H1 (cell line): ENCODE results near the gene TXNDC11. TPM values are rescaled to one million over a fixed set of nuclear protein-coding genes. Genes with fewer than 3 reads are reported as not detected.

Experiments
- ASH2L ChIP-seq: fragments of 200-600, 300-600 bp; sonication (generic); IDR thresholded peaks from one replicate; pipeline ENCODE4 v1.7.1; 2017; ENCODE audit warnings: low read length
- BACH1 ChIP-seq: IDR thresholded peaks from 2 replicates; pipeline ENCODE4 v1.6.1; 2012; ENCODE audit warnings: low read length, improper control_type of control experiment
- BCL11A ChIP-seq, 2 experiments: IDR thresholded peaks; one replicate each; pipeline ENCODE4 v1.6.1; 2011; ENCODE audit warnings: low read depth in 2 of 2, low read length in 2 of 2, mild to moderate bottlenecking in 2 of 2
- BRCA1 ChIP-seq: IDR thresholded peaks from 2 replicates; pipeline ENCODE4 v1.6.1; 2012; ENCODE audit warnings: low read depth, low read length, improper control_type of control experiment
- CBX8 ChIP-seq: fragments of 300-800, 300-1000 bp; sonication (generic); IDR thresholded peaks from 2 replicates; pipeline ENCODE4 v1.7.1; 2016; ENCODE audit warnings: low read depth, low read length, borderline replicate concordance
- CHD2 ChIP-seq: IDR thresholded peaks from 2 replicates; pipeline ENCODE4 v1.6.1; 2012; ENCODE audit warnings: low read length, improper control_type of control experiment
- CTBP2 ChIP-seq: IDR thresholded peaks from 2 replicates; pipeline ENCODE4 v1.7.0; 2011; ENCODE audit warnings: borderline replicate concordance, mild to moderate bottlenecking, moderate library complexity, mixed read lengths, low read length; ENCODE audit not compliant: insufficient read depth, insufficient read length
- EGR1 ChIP-seq: IDR thresholded peaks from 2 replicates; pipeline ENCODE4 v1.6.1; 2011; ENCODE audit warnings: low read depth, low read length, borderline replicate concordance
- EP300 ChIP-seq, 2 experiments: IDR thresholded peaks; 1 replicate in 1 of 2; 2 replicates in 1 of 2; pipeline ENCODE4 v1.6.1; 2011 to 2012; ENCODE audit warnings: low read depth in 2 of 2, low read length in 2 of 2, mild to moderate bottlenecking in 2 of 2, borderline replicate concordance in 1 of 2, inconsistent platforms in 1 of 2, moderate library complexity in 1 of 2
- FOSL1 ChIP-seq: IDR thresholded peaks from 2 replicates; pipeline ENCODE4 v1.6.1; 2011; ENCODE audit warnings: mild to moderate bottlenecking, low read depth, low read length, moderate library complexity; ENCODE audit not compliant: insufficient read depth
- GABPA ChIP-seq: IDR thresholded peaks from 2 replicates; pipeline ENCODE4 v1.6.1; 2011; ENCODE audit warnings: mild to moderate bottlenecking, low read length, moderate library complexity, borderline replicate concordance; ENCODE audit not compliant: insufficient read depth
- HDAC6 ChIP-seq: IDR thresholded peaks from one replicate; pipeline ENCODE4 v1.7.1; 2012; ENCODE audit warnings: low read depth, mild to moderate bottlenecking, inconsistent platforms, low read length, moderate library complexity
- JUND ChIP-seq: IDR thresholded peaks from 2 replicates; pipeline ENCODE4 v1.6.1; 2011; ENCODE audit warnings: mild to moderate bottlenecking, improper control_type of control experiment, low read length
- KDM1A ChIP-seq: fragments of 200-600, 300-600 bp; sonication (generic); IDR thresholded peaks from 2 replicates; pipeline ENCODE4 v1.7.1; 2016; ENCODE audit warnings: mild to moderate bottlenecking, low read length, borderline replicate concordance
- SP1 ChIP-seq: IDR thresholded peaks from 2 replicates; pipeline ENCODE4 v1.6.1; 2011; ENCODE audit warnings: low read depth, low read length
- SP2 ChIP-seq: IDR thresholded peaks from 2 replicates; pipeline ENCODE4 v1.6.1; 2012; ENCODE audit warnings: mild to moderate bottlenecking, low read length, inconsistent platforms
- SP4 ChIP-seq: IDR thresholded peaks from 2 replicates; pipeline ENCODE4 v1.6.1; 2012; ENCODE audit warnings: low read length, inconsistent platforms
- TBP ChIP-seq: IDR thresholded peaks from 2 replicates; pipeline ENCODE4 v1.6.1; 2011; ENCODE audit warnings: low read depth, low read length, improper control_type of control experiment
- TEAD4 ChIP-seq: IDR thresholded peaks from 2 replicates; pipeline ENCODE4 v1.6.1; 2012; ENCODE audit warnings: low read depth, low read length, inconsistent platforms, mixed read lengths
- YY1 ChIP-seq: IDR thresholded peaks from 2 replicates; pipeline ENCODE4 v1.6.1; 2011; ENCODE audit warnings: low read depth, mild to moderate bottlenecking, low read length
- ZNF274 ChIP-seq: IDR thresholded peaks from 2 replicates; pipeline ENCODE4 v1.7.0; 2012; ENCODE audit warnings: low read length, borderline replicate concordance; ENCODE audit errors: extremely low read depth
- polyA plus RNA-seq, 7 experiments: library from polyadenylated mRNA; depleted of rRNA in 3 of 7; stranded (reverse) in 5 of 7; unstranded in 2 of 7; fragments of >200 nt in 5 of 7; fragments of 200-250 nt in 2 of 7; gene quantifications; 1 replicate in 5 of 7; 2 replicates in 1 of 7; 4 replicates in 1 of 7; pipeline versions ENCODE4 v1.2.1 to v1.2.3, GENCODE V29; 2011 to 2013; ENCODE audit warnings: missing spikeins in 2 of 7, mixed read lengths in 2 of 7
- total RNA-seq: library from RNA; stranded (reverse); fragmentation: NEBNext Ultra II Directional; extraction: Animal tissue kit (Norgen Biotek cat#: 25700); gene quantifications from 2 replicates; pipeline ENCODE4 v1.2.1, GENCODE V29; 2021
- TF ChIP-seq, protein P1 (sequence below): IDR thresholded peaks from 2 replicates; pipeline ENCODE4 v1.6.1; 2012; ENCODE audit warnings: low read length, inconsistent platforms
- TF ChIP-seq, protein P2 (sequence below): IDR thresholded peaks from 2 replicates; pipeline ENCODE4 v1.6.1; 2011; ENCODE audit warnings: low read depth, mild to moderate bottlenecking, low read length; ENCODE audit not compliant: insufficient read depth

The TXNDC11 gene
- total and polyA plus RNA-seq, 2 of the 8 experiments (the other 6 are each of a cell fraction or from before 2014, with no cell fraction given), result 13.5 to 13.8 TPM

DNA sequence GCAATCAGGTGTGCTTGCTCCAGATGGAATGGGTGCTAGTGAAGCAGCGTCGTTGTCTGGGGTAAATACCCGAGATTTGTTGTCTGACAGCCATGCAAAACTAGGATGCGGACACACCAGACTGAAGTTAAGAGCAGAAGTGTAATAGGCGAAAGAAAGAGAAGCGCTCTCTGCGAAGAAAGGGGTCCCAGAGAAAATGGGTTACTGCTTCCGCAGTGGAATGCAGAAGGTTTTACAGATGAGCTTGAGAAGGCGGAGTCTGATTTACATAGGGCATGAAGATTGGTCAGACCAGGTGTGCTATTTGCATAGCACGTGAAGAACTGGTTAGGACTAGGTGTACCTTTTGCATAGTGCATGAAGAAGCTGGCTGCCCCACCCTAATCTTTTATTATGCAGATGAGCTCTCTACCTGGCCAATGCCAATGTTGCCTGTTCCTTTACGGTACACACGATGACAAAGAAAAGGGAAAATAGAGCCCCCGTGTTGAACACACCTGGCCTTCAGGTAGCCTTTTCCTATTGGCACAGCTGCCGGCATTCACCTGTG is 106.4 kb downstream of the TXNDC11 start (continued):
- TF ChIP-seq EP300 (IDR thresholded peaks at IDR 0.05; ENCODE audit: borderline replicate concordance in 1 of 2, low read depth in 2 of 2, low read length in 2 of 2) (0 out of 3 replicates have a peak, but pooled peaks of 1 of the 2 experiments have one; percentile 6), SP2 (no peak), ZNF274 (no peak), FOSL1 (no peak), TBP (peak; percentile 92), JUND (no peak), TEAD4 (peak; percentile 53; the same call in 1 of the 2 replicates), BCL11A (IDR thresholded peaks at IDR 0.05; ENCODE audit: low read depth in 2 of 2, low read length in 2 of 2) (no peak), CBX8 (no peak), HDAC6 (no peak), SP1 (peak; percentile 73), GABPA (no peak), BRCA1 (no peak), CTBP2 (no peak), SP4 (no peak), EGR1 (no peak), YY1 (0 out of 2 replicates have a peak, but pooled peaks have one; percentile 3), BACH1 (no peak), ASH2L (peak; percentile 19), KDM1A (no peak), CHD2 (no peak)
- TF ChIP-seq, protein P1, sequence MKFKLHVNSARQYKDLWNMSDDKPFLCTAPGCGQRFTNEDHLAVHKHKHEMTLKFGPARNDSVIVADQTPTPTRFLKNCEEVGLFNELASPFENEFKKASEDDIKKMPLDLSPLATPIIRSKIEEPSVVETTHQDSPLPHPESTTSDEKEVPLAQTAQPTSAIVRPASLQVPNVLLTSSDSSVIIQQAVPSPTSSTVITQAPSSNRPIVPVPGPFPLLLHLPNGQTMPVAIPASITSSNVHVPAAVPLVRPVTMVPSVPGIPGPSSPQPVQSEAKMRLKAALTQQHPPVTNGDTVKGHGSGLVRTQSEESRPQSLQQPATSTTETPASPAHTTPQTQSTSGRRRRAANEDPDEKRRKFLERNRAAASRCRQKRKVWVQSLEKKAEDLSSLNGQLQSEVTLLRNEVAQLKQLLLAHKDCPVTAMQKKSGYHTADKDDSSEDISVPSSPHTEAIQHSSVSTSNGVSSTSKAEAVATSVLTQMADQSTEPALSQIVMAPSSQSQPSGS, result no peak
- TF ChIP-seq, protein P2, sequence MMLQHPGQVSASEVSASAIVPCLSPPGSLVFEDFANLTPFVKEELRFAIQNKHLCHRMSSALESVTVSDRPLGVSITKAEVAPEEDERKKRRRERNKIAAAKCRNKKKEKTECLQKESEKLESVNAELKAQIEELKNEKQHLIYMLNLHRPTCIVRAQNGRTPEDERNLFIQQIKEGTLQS, result no peak
